HTR-8/SVneo (cell line): ENCODE results near the gene EFNA4.

ENCODE experiments used
- DNase-seq: peaks from one replicate; pipeline ENCODE4 v3.0.0; 2011; ENCODE audit warnings: low spot score, mixed read lengths; ENCODE audit not compliant: insufficient read length
- FAIRE-seq: peaks from 2 replicates; lab custom pipeline; 2011; peaks lifted over from hg19 to GRCh38; lab: Jason Lieb, UNC

EFNA4 gene

GRCh38 chr1:155070721-155071569 is 7.4 kb downstream of the EFNA4 start:
- FAIRE-seq (no peak), DNase-seq (no peak)

- FAIRE-seq (no peak), DNase-seq (no peak)
These were observed 8.2 kb downstream of the EFNA4 start for GRCh38 chr1:155071701-155072100.

- FAIRE-seq (no peak), DNase-seq (no peak)
These were observed 9.2 kb downstream of the EFNA4 start for GRCh38 chr1:155072531-155073289.

GRCh38 chr1:155073377-155074242 is 10.1 kb downstream of the EFNA4 start:
- no peak for DNase-seq
- FAIRE-seq: no peak

GRCh38 chr1:155075535-155075934 is 12.0 kb downstream of the EFNA4 start:
- FAIRE-seq: no peak
- no peak for DNase-seq

GRCh38 chr1:155076371-155076770 is 12.8 kb downstream of the EFNA4 start:
- no peak for FAIRE-seq
- DNase-seq: no peak

GRCh38 chr1:155077346-155077745 is 13.8 kb downstream of the EFNA4 start:
- DNase-seq: no peak
- no peak for FAIRE-seq

GRCh38 chr1:155077758-155078445 is 14.4 kb downstream of the EFNA4 start:
- FAIRE-seq: no peak

GRCh38 chr1:155078469-155079209 is 15.1 kb downstream of the EFNA4 start, which contains the start of gene EFNA3:
EFNA3 (plus strand) TSS chr1:155078837; CDS start chr1:155078942, 105 bp downstream.
- no peak for FAIRE-seq
- DNase-seq: peak; percentile 60

More at GRCh38 chr1:155077758-155078445, 14.4 kb downstream of the EFNA4 start:
- DNase-seq: no peak

- no peak for FAIRE-seq
- no peak for DNase-seq
These were observed 15.6 kb downstream of the EFNA4 start for GRCh38 chr1:155079210-155079486.

GRCh38 chr1:155079487-155080311 is 16.2 kb downstream of the EFNA4 start:
- DNase-seq: no peak
- FAIRE-seq: no peak

GRCh38 chr1:155080312-155081228 is 17.0 kb downstream of the EFNA4 start:
- FAIRE-seq: no peak
- DNase-seq: no peak

- FAIRE-seq (no peak), DNase-seq (no peak)
These were observed 18.1 kb downstream of the EFNA4 start for GRCh38 chr1:155081472-155082300.

GRCh38 chr1:155082301-155083051 is 18.9 kb downstream of the EFNA4 start:
- DNase-seq: no peak

GRCh38 chr1:155083052-155083541 is 19.6 kb downstream of the EFNA4 start:
- FAIRE-seq (no peak), DNase-seq (no peak)

More at GRCh38 chr1:155082301-155083051, 18.9 kb downstream of the EFNA4 start:
- no peak for FAIRE-seq
